DND-41 (cell line): ENCODE data around the gene BRF1.

Experiments used
- EZH2 ChIP-seq: IDR thresholded peaks from 3 replicates; pipeline ENCODE4 v1.6.1; 2012; ENCODE audit warnings: borderline replicate concordance, low read depth, mild to moderate bottlenecking, moderate library complexity, low read length, inconsistent platforms; ENCODE audit not compliant: severe bottlenecking
- TF ChIP-seq, protein P1 (sequence below): IDR thresholded peaks from 2 replicates; pipeline ENCODE4 v1.5.1; 2012; ENCODE audit warnings: borderline replicate concordance, low read length, moderate library complexity, mild to moderate bottlenecking; ENCODE audit not compliant: poor library complexity, severe bottlenecking; ENCODE audit errors: extremely low read depth

DNA sequence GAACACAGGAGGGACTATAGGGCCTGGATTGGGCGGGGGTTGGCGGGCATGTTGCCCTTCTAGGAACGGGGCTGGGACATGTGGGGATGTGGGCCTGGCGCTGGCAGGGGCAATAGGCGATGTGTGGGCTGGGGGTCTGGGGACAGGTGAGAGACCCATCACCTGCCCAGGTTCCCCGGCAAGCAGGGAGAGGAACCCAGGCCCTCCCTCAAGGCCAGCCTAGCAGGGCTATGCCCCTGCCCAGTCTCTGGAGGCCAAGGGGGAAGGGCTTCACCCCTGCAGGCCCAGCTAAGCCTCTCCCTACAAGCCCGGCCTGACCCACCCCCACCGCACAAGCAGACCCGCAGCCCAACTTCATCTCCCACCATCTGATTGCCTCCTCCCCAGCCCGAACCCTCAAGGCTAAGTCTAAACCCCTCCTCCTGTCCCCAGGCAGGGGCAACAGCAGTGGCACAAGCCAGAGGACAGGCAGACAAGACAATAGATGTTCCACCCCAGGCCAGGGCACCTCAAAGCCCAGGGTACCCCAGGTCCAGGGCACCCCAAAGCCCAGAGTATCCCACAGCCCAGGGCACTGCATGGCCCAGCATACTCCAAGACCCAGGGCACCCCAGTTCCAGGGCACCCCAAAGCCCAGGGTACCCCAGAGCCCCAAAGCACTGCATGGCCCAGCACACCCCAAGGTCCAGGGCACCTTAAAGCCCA, 138.7 kb downstream of the BRF1 start:
- TF ChIP-seq, protein P1, sequence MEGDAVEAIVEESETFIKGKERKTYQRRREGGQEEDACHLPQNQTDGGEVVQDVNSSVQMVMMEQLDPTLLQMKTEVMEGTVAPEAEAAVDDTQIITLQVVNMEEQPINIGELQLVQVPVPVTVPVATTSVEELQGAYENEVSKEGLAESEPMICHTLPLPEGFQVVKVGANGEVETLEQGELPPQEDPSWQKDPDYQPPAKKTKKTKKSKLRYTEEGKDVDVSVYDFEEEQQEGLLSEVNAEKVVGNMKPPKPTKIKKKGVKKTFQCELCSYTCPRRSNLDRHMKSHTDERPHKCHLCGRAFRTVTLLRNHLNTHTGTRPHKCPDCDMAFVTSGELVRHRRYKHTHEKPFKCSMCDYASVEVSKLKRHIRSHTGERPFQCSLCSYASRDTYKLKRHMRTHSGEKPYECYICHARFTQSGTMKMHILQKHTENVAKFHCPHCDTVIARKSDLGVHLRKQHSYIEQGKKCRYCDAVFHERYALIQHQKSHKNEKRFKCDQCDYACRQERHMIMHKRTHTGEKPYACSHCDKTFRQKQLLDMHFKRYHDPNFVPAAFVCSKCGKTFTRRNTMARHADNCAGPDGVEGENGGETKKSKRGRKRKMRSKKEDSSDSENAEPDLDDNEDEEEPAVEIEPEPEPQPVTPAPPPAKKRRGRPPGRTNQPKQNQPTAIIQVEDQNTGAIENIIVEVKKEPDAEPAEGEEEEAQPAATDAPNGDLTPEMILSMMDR = no peak
- no peak for TF ChIP-seq EZH2
